ENCODE measurements around the gene CHAF1A.

Gene CHAF1A

GRCh38 chr19:4367781-4368127 lies 34.7 kb upstream of the CHAF1A start:
- no peak for FAIRE-seq
- DNase-seq (ENCODE audit: insufficient read length, low spot score) = no peak
- no peak for TF ChIP-seq CTCF (IDR thresholded peaks at IDR 0.05; ENCODE audit: insufficient read depth, missing control alignments)

GRCh38 chr19:4368128-4368820 lies 34.2 kb upstream of the CHAF1A start:
- no peak for DNase-seq (ENCODE audit: insufficient read length, low spot score)
- TF ChIP-seq CTCF (IDR thresholded peaks at IDR 0.05; ENCODE audit: insufficient read depth, missing control alignments) = no peak
- no peak for FAIRE-seq

GRCh38 chr19:4369109-4369887 lies 33.1 kb upstream of the CHAF1A start:
- no peak for DNase-seq (ENCODE audit: insufficient read length, low spot score)
- no peak for FAIRE-seq
- TF ChIP-seq CTCF (IDR thresholded peaks at IDR 0.05; ENCODE audit: insufficient read depth, missing control alignments) = no peak

- TF ChIP-seq CTCF (IDR thresholded peaks at IDR 0.05; ENCODE audit: insufficient read depth, missing control alignments) = peak; percentile 47
- FAIRE-seq = no peak
- no peak for DNase-seq (ENCODE audit: insufficient read length, low spot score)
These were observed 32.6 kb upstream of the CHAF1A start for GRCh38 chr19:4369888-4370260.

- no peak for FAIRE-seq
- no peak for TF ChIP-seq CTCF (IDR thresholded peaks at IDR 0.05; ENCODE audit: insufficient read depth, missing control alignments)
- DNase-seq (ENCODE audit: insufficient read length, low spot score) = no peak
These were observed 31.9 kb upstream of the CHAF1A start for GRCh38 chr19:4370418-4371041.

- DNase-seq (ENCODE audit: insufficient read length, low spot score) = no peak
- no peak for TF ChIP-seq CTCF (IDR thresholded peaks at IDR 0.05; ENCODE audit: insufficient read depth, missing control alignments)
- FAIRE-seq = no peak
These were observed 30.9 kb upstream of the CHAF1A start for GRCh38 chr19:4371247-4372164.
